ENCODE measurements around the gene GRK6. TPM values are rescaled to one million over a fixed set of nuclear protein-coding genes. Genes with fewer than 3 reads are reported as not detected.

Gene GRK6
- total and polyA plus RNA-seq, 4 donors, result 13.0 to 27.6 (median 20.4) TPM

DNA sequence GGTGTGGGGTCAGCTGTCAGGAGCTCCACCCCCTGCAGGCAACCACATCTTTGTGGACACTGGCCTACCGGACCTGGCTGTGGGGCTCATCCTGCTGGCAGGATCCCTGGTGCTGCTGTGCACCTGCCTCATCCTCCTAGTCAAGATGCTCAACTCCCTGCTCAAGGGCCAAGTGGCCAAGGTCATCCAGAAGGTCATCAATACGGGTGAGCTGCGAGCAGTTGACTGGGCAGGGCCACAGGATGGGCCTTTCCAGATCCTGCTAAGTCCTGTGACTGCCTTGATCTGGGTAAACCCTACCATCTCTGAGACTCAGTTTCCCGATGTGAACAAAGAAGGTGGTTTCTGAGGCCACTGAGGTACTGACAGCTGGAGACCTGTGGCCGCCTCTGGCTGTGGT, 32.5 kb upstream of the GRK6 start:
- DNase-seq (no peak), ATAC-seq (ENCODE audit: low FRiP score) (no peak)
- no peaks in the 10 kb centered on the region for H3K36me3 ChIP-seq (ENCODE audit: control insufficient read depth in 1 of 2, insufficient read depth in 2 of 2, low read length in 1 of 2)
- no peaks in the 10 kb centered on the region for H3K4me1 ChIP-seq (ENCODE audit: control insufficient read depth in 1 of 2, insufficient read depth in 2 of 2, low read length in 2 of 2)
- H3K9me3 ChIP-seq (ENCODE audit: control insufficient read depth, low read length), result no peaks in the 10 kb centered on the region
- WGBS, 2 donors, result 69 to 92% methylated on average over 5 of the region's 5 CpGs
- intact Hi-C loops (cut with DNase I), result loop anchor here in 1 of 2 donors (5.0 kb wide), 2 partner anchors 58 to 108 kb away; no protein-coding TSS in a partner anchor
- H3K4me3 ChIP-seq (ENCODE audit: low read length in 2 of 2), result no peak overlapping the region
- H3K27ac ChIP-seq (ENCODE audit: low read depth in 1 of 2, low read length in 2 of 2), result no peak overlapping the region
- no peaks in the 10 kb centered on the region for H3K27me3 ChIP-seq (ENCODE audit: control insufficient read depth in 1 of 2, insufficient read depth in 2 of 2, low read length in 1 of 2)

GRCh38 chr5:177396078-177396477, 30.4 kb upstream of the GRK6 start:
- intact Hi-C loops (cut with DNase I), result no loop called here
- no peaks in the 10 kb centered on the region for H3K36me3 ChIP-seq (ENCODE audit: control insufficient read depth in 1 of 2, insufficient read depth in 2 of 2, low read length in 1 of 2)
- 45 to 68% methylated on average over 8 of the region's 8 CpGs for WGBS, 2 donors
- no peaks in the 10 kb centered on the region for H3K4me1 ChIP-seq (ENCODE audit: control insufficient read depth in 1 of 2, insufficient read depth in 2 of 2, low read length in 2 of 2)
- H3K9me3 ChIP-seq (ENCODE audit: control insufficient read depth, low read length), result no peaks in the 10 kb centered on the region
- ATAC-seq (ENCODE audit: low FRiP score) (no peak), DNase-seq (no peak)
- no peaks in the 10 kb centered on the region for H3K27me3 ChIP-seq (ENCODE audit: control insufficient read depth in 1 of 2, insufficient read depth in 2 of 2, low read length in 1 of 2)
- H3K27ac ChIP-seq (ENCODE audit: low read depth in 1 of 2, low read length in 2 of 2), result no peak overlapping the region
- H3K4me3 ChIP-seq (ENCODE audit: low read length in 2 of 2), result no peak overlapping the region

GRCh38 chr5:177396807-177397206, 29.7 kb upstream of the GRK6 start:
- Histone ChIP-seq H3K27me3 (ENCODE audit: control insufficient read depth in 1 of 2, insufficient read depth in 2 of 2, low read length in 1 of 2) (no peaks in the 10 kb centered on the region), H3K27ac (ENCODE audit: low read depth in 1 of 2, low read length in 2 of 2) (no peak overlapping the region), H3K4me1 (ENCODE audit: control insufficient read depth in 1 of 2, insufficient read depth in 2 of 2, low read length in 2 of 2) (no peaks in the 10 kb centered on the region), H3K4me3 (ENCODE audit: low read length in 2 of 2) (no peak overlapping the region), H3K36me3 (ENCODE audit: control insufficient read depth in 1 of 2, insufficient read depth in 2 of 2, low read length in 1 of 2) (no peaks in the 10 kb centered on the region), H3K9me3 (ENCODE audit: control insufficient read depth, low read length) (no peaks in the 10 kb centered on the region)
- ATAC-seq (ENCODE audit: low FRiP score) (no peak), DNase-seq (no peak)
- intact Hi-C loops (cut with DNase I), result no loop called here
- WGBS, 2 donors, result 89 to 90% methylated on average over 9 to 10 of the region's 10 CpGs

- Histone ChIP-seq H3K9me3 (ENCODE audit: control insufficient read depth, low read length) (no peaks in the 10 kb centered on the region), H3K4me3 (ENCODE audit: low read length in 2 of 2) (no peak overlapping the region), H3K27ac (ENCODE audit: low read depth in 1 of 2, low read length in 2 of 2) (no peak overlapping the region), H3K36me3 (ENCODE audit: control insufficient read depth in 1 of 2, insufficient read depth in 2 of 2, low read length in 1 of 2) (no peaks in the 10 kb centered on the region), H3K27me3 (ENCODE audit: control insufficient read depth in 1 of 2, insufficient read depth in 2 of 2, low read length in 1 of 2) (no peaks in the 10 kb centered on the region), H3K4me1 (ENCODE audit: control insufficient read depth in 1 of 2, insufficient read depth in 2 of 2, low read length in 2 of 2) (no peaks in the 10 kb centered on the region)
- 89 to 91% methylated on average over 14 to 16 of the region's 16 CpGs for WGBS, 2 donors
- ATAC-seq (ENCODE audit: low FRiP score) (no peak), DNase-seq (no peak)
- intact Hi-C loops (cut with DNase I), result no loop called here
These were observed 28.5 kb upstream of the GRK6 start for GRCh38 chr5:177397875-177398390.

- H3K4me3 ChIP-seq (ENCODE audit: low read length in 2 of 2), result no peak within 1 kb of the TSS
These were observed 26.2 kb upstream of the GRK6 start, which contains the start of gene PFN3 for GRCh38 chr5:177399997-177400868. TSS of gene PFN3 (minus strand) at chr5:177400661. CDS start at chr5:177400576, 85 bp downstream.

GRCh38 chr5:177402271-177403043, 24.0 kb upstream of the GRK6 start:
- Histone ChIP-seq H3K4me1 (ENCODE audit: control insufficient read depth in 1 of 2, insufficient read depth in 2 of 2, low read length in 2 of 2) (no peaks in the 10 kb centered on the region), H3K27ac (ENCODE audit: low read depth in 1 of 2, low read length in 2 of 2) (no peak overlapping the region), H3K4me3 (ENCODE audit: low read length in 2 of 2) (no peak overlapping the region), H3K9me3 (ENCODE audit: control insufficient read depth, low read length) (no peaks in the 10 kb centered on the region), H3K27me3 (ENCODE audit: control insufficient read depth in 1 of 2, insufficient read depth in 2 of 2, low read length in 1 of 2) (peaks cover 0 to 3% of the 10 kb centered on the region in 2 donors), H3K36me3 (ENCODE audit: control insufficient read depth in 1 of 2, insufficient read depth in 2 of 2, low read length in 1 of 2) (no peaks in the 10 kb centered on the region)
- ATAC-seq (ENCODE audit: low FRiP score) (no peak), DNase-seq (peak; percentile 55 to 84)
- WGBS, 2 donors, result 4 to 6% methylated on average over 44 to 49 of the region's 49 CpGs
- intact Hi-C loops (cut with DNase I), result no loop called here

More at GRCh38 chr5:177399997-177400868, 26.2 kb upstream of the GRK6 start, which contains the start of gene PFN3:
- Histone ChIP-seq H3K9me3 (ENCODE audit: control insufficient read depth, low read length) (no peaks in the 10 kb centered on the region), H3K4me1 (ENCODE audit: control insufficient read depth in 1 of 2, insufficient read depth in 2 of 2, low read length in 2 of 2) (no peaks in the 10 kb centered on the region), H3K27me3 (ENCODE audit: control insufficient read depth in 1 of 2, insufficient read depth in 2 of 2, low read length in 1 of 2) (peaks cover 0 to 3% of the 10 kb centered on the region in 2 donors), H3K36me3 (ENCODE audit: control insufficient read depth in 1 of 2, insufficient read depth in 2 of 2, low read length in 1 of 2) (no peaks in the 10 kb centered on the region), H3K27ac (ENCODE audit: low read depth in 1 of 2, low read length in 2 of 2) (no peak within 1 kb of the TSS)
- intact Hi-C loops (cut with DNase I), result no loop called here
- WGBS, 2 donors, result 8 to 11% methylated on average over 89 to 92 of the region's 92 CpGs
- DNase-seq (no peak), ATAC-seq (ENCODE audit: low FRiP score) (no peak)

- intact Hi-C loops (cut with DNase I), result no loop called here
- H3K4me3 ChIP-seq (ENCODE audit: low read length in 2 of 2), result no peak overlapping the region
- DNase-seq (no peak), ATAC-seq (ENCODE audit: low FRiP score) (peak; percentile 3)
- no peaks in the 10 kb centered on the region for H3K4me1 ChIP-seq (ENCODE audit: control insufficient read depth in 1 of 2, insufficient read depth in 2 of 2, low read length in 2 of 2)
- 2% methylated on average over 48 to 61 of the region's 61 CpGs for WGBS, 2 donors
- H3K9me3 ChIP-seq (ENCODE audit: control insufficient read depth, low read length), result no peaks in the 10 kb centered on the region
- peaks cover 0 to 3% of the 10 kb centered on the region in 2 donors for H3K27me3 ChIP-seq (ENCODE audit: control insufficient read depth in 1 of 2, insufficient read depth in 2 of 2, low read length in 1 of 2)
- H3K36me3 ChIP-seq (ENCODE audit: control insufficient read depth in 1 of 2, insufficient read depth in 2 of 2, low read length in 1 of 2), result no peaks in the 10 kb centered on the region
- no peak overlapping the region for H3K27ac ChIP-seq (ENCODE audit: low read depth in 1 of 2, low read length in 2 of 2)
These were observed 23.2 kb upstream of the GRK6 start for GRCh38 chr5:177403102-177403791.

Data from aorta (tissue), 5 donors.